Endothelial cell of umbilical vein (primary cell): Measurements from ENCODE around the gene CST1.

Source experiments
- CTCF ChIP-seq, 2 donors: IDR thresholded peaks; 1 replicate in 1 of 2; 2 replicates in 1 of 2; pipeline ENCODE4 v1.5.1; 2011; ENCODE audit warnings: low read length in 2 of 2, mild to moderate bottlenecking in 2 of 2, moderate library complexity in 2 of 2, control low read depth in 1 of 2, inconsistent platforms in 1 of 2, low read depth in 1 of 2; ENCODE audit not compliant: insufficient read depth in 1 of 2; ENCODE audit errors: extremely low read depth in 1 of 2
- EZH2 ChIP-seq: IDR thresholded peaks from 2 replicates; pipeline ENCODE4 v1.6.1; 2012; ENCODE audit warnings: borderline replicate concordance, low read depth, mild to moderate bottlenecking, moderate library complexity, low read length, inconsistent platforms; ENCODE audit not compliant: severe bottlenecking
- JUN ChIP-seq: IDR thresholded peaks from 2 replicates; pipeline ENCODE4 v1.6.1; 2011; ENCODE audit warnings: borderline replicate concordance, low read depth; ENCODE audit not compliant: insufficient read length, insufficient read depth
- MAX ChIP-seq: IDR thresholded peaks from 2 replicates; pipeline ENCODE4 v1.6.1; 2011; ENCODE audit not compliant: insufficient read depth, insufficient read length
- MYC ChIP-seq: IDR thresholded peaks from one replicate; pipeline ENCODE4 v1.6.1; 2011; ENCODE audit warnings: mild to moderate bottlenecking, low read depth, low read length
- POLR2A ChIP-seq: IDR thresholded peaks from 2 replicates; pipeline ENCODE4 v1.6.1; 2012; ENCODE audit warnings: low read depth, mild to moderate bottlenecking, control low read depth, low read length
- POLR2AphosphoS5 ChIP-seq: IDR thresholded peaks from 2 replicates; pipeline ENCODE4 v1.6.1; 2012; ENCODE audit warnings: low read depth, mild to moderate bottlenecking, control low read depth, low read length, moderate library complexity; ENCODE audit not compliant: insufficient read depth

GRCh38 chr20:23697947-23698346 is 52.8 kb downstream of the CST1 start:
- TF ChIP-seq CTCF (IDR thresholded peaks at IDR 0.05; ENCODE audit: extremely low read depth in 1 of 2, insufficient read depth in 1 of 2, low read depth in 1 of 2, low read length in 2 of 2) (no peak), POLR2A (no peak), MYC (no peak), EZH2 (no peak), JUN (no peak), POLR2AphosphoS5 (no peak), MAX (no peak)
